ENCODE data around the gene SGPL1. TPM values are rescaled to one million over a fixed set of nuclear protein-coding genes. Genes with fewer than 3 reads are reported as not detected.

The SGPL1 gene
- total RNA-seq, 2 experiments from 2014 or later = 28.2 to 31.8 TPM

GRCh38 chr10:70809726-70810125, 6.0 kb upstream of the SGPL1 start:
- no peak overlapping the region for H3K27ac Mint-ChIP-seq
- H3K4me3 Mint-ChIP-seq = no peak overlapping the region
- POLR2A ChIA-PET = no interaction called here
- H3K4me1 Mint-ChIP-seq = peaks cover 5% of the 10 kb centered on the region
- DNase-seq (no peak), ATAC-seq (ENCODE audit: low read depth) (no peak)
- no peaks in the 10 kb centered on the region for H3K9me3 Mint-ChIP-seq
- H3K27me3 Mint-ChIP-seq = peaks cover 6% of the 10 kb centered on the region
- H3K36me3 Mint-ChIP-seq = no peaks in the 10 kb centered on the region

GRCh38 chr10:70810967-70811366, 4.8 kb upstream of the SGPL1 start:
- no peaks in the 10 kb centered on the region for H3K36me3 Mint-ChIP-seq
- POLR2A ChIA-PET = no interaction called here

GRCh38 chr10:70811881-70812280, 3.9 kb upstream of the SGPL1 start:
- Mint-ChIP-seq H3K27me3 (peaks cover 6% of the 10 kb centered on the region), H3K27ac (no peak overlapping the region), H3K4me3 (no peak overlapping the region), H3K36me3 (no peaks in the 10 kb centered on the region), H3K4me1 (peaks cover 12% of the 10 kb centered on the region), H3K9me3 (no peaks in the 10 kb centered on the region)
- POLR2A ChIA-PET = no interaction called here
- DNase-seq (no peak), ATAC-seq (ENCODE audit: low read depth) (no peak)

More at GRCh38 chr10:70810967-70811366, 4.8 kb upstream of the SGPL1 start:
- Mint-ChIP-seq H3K4me1 (peaks cover 6% of the 10 kb centered on the region), H3K27me3 (peaks cover 6% of the 10 kb centered on the region), H3K4me3 (no peak overlapping the region), H3K27ac (no peak overlapping the region), H3K9me3 (no peaks in the 10 kb centered on the region)
- DNase-seq = no peak
- no peak for ATAC-seq (ENCODE audit: low read depth)

DNA sequence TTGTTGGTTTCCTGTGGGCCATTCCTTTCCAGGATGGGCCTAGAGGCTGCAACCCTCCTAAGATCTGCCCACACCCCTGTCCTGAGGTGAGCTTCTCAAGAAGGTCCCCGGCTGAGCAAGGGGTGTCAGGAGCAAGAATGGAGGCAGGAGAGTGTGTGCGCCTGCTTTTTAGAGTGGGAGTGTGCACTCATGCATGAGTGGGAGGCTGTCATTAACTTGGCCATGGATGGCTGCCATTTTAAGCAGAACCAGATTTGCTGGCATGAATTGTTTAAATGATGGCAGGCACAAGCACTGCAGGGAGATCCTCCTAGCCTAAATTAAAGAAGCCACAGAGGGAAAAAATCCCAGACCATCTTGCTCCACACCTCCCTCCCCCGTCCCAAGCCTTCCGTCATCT, 2.9 kb upstream of the SGPL1 start:
- DNase-seq (no peak), ATAC-seq (ENCODE audit: low read depth) (no peak)
- no peaks in the 10 kb centered on the region for H3K27me3 Mint-ChIP-seq
- H3K4me1 Mint-ChIP-seq = peaks cover 16% of the 10 kb centered on the region
- H3K4me3 Mint-ChIP-seq = no peak overlapping the region
- POLR2A ChIA-PET = interaction anchor here (0.7 kb wide), 1 partner anchor 465 kb away, joined by 3 read pairs; no protein-coding TSS in a partner anchor
- no peak overlapping the region for H3K27ac Mint-ChIP-seq
- H3K9me3 Mint-ChIP-seq = no peaks in the 10 kb centered on the region
- no peaks in the 10 kb centered on the region for H3K36me3 Mint-ChIP-seq

DNA sequence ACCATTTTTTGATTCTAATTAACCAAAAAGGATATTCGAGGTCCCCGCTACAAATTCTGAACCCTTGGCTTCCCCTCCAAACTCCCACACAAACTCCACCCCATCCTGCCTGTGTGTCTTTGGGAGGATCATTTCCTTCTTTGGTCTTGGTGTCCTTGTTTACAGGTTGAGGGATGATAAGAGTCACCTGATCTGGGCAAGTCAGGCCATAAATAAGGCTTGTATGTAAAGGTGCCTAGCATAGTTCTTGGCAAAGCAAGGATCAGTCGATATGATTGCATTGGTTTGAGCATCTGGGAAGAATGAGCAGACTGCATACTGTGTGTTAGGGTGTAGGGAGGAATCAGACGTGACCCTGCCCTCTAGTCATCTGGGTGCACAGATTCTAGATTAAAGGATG, 1.6 kb upstream of the SGPL1 start:
- Mint-ChIP-seq H3K4me1 (peaks cover 16% of the 10 kb centered on the region), H3K27me3 (no peaks in the 10 kb centered on the region), H3K36me3 (no peaks in the 10 kb centered on the region), H3K27ac (no peak overlapping the region), H3K9me3 (no peaks in the 10 kb centered on the region), H3K4me3 (no peak overlapping the region)
- no peak for DNase-seq
- no peak for ATAC-seq (ENCODE audit: low read depth)
- POLR2A ChIA-PET = no interaction called here

DNA sequence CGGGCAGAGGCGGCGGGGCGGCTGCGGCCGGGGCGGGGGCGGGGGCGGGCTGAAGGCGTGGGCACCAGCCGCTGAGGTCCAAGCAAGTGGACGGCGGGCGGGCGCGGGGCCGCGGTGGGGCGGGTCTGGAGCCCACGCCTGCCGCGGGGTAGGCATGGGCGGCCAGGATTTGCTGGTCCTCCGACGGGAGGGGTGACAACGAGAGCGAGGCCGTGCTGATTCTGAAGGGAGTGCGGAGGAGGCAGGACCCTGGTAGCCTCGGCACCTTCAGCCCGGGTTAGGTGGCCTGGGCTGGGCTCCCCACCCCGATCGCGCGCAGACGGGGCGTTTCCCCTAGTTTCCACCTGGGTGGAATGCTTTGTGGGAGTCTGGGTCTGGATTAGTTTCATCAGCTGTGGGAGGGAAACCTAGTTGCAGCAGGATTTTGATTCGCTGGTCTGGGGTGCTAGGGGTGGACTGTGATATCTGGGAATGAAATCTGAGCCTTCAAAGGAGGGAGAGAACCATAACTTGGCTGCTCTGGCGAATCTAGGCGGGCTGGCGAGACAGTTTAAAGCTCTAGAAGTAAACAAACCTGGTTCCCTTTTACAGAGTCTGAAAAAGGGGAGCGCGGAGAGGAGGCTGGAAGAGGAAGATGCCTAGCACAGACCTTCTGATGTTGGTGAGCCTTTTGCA, 609 bp downstream of the SGPL1 start:
- peaks cover 4% of the 10 kb centered on the region for H3K36me3 Mint-ChIP-seq
- H3K27ac Mint-ChIP-seq = peak overlapping the region; percentile 62
- DNase-seq (peak; percentile 60), ATAC-seq (ENCODE audit: low read depth) (peak; percentile 53)
- H3K4me3 Mint-ChIP-seq = peak overlapping the region; percentile 80
- H3K4me1 Mint-ChIP-seq = peaks cover 18% of the 10 kb centered on the region
- POLR2A ChIA-PET = no interaction called here
- H3K27me3 Mint-ChIP-seq = no peaks in the 10 kb centered on the region
- no peaks in the 10 kb centered on the region for H3K9me3 Mint-ChIP-seq

- Mint-ChIP-seq H3K36me3 (peaks cover 7% of the 10 kb centered on the region), H3K9me3 (no peaks in the 10 kb centered on the region), H3K4me3 (no peak overlapping the region), H3K27ac (no peak overlapping the region), H3K27me3 (no peaks in the 10 kb centered on the region), H3K4me1 (peaks cover 14% of the 10 kb centered on the region)
- DNase-seq (no peak), ATAC-seq (ENCODE audit: low read depth) (no peak)
- POLR2A ChIA-PET = no interaction called here
Measured at GRCh38 chr10:70820976-70821750, 5.4 kb downstream of the SGPL1 start.

- DNase-seq (no peak), ATAC-seq (ENCODE audit: low read depth) (no peak)
- Mint-ChIP-seq H3K36me3 (peaks cover 7% of the 10 kb centered on the region), H3K27ac (no peak overlapping the region), H3K9me3 (no peaks in the 10 kb centered on the region), H3K4me1 (peaks cover 8% of the 10 kb centered on the region), H3K4me3 (no peak overlapping the region), H3K27me3 (no peaks in the 10 kb centered on the region)
- POLR2A ChIA-PET = no interaction called here
Measured at GRCh38 chr10:70822076-70822820, 6.5 kb downstream of the SGPL1 start.

- no peak overlapping the region for H3K27ac Mint-ChIP-seq
- POLR2A ChIA-PET = interaction anchor here (0.6 kb wide), 1 partner anchor 138 kb away, joined by 3 read pairs; no protein-coding TSS in a partner anchor
- H3K36me3 Mint-ChIP-seq = peaks cover 8% of the 10 kb centered on the region
- DNase-seq (no peak), ATAC-seq (ENCODE audit: low read depth) (no peak)
- H3K4me1 Mint-ChIP-seq = peaks cover 2% of the 10 kb centered on the region
- H3K9me3 Mint-ChIP-seq = no peaks in the 10 kb centered on the region
- H3K4me3 Mint-ChIP-seq = no peak overlapping the region
- no peaks in the 10 kb centered on the region for H3K27me3 Mint-ChIP-seq
Measured at GRCh38 chr10:70827086-70827757, 11.5 kb downstream of the SGPL1 start.

GRCh38 chr10:70828923-70829322, 13.2 kb downstream of the SGPL1 start:
- no peaks in the 10 kb centered on the region for H3K9me3 Mint-ChIP-seq
- no peak for DNase-seq
- H3K36me3 Mint-ChIP-seq = peaks cover 4% of the 10 kb centered on the region
- no peaks in the 10 kb centered on the region for H3K27me3 Mint-ChIP-seq
- H3K4me1 Mint-ChIP-seq = peaks cover 7% of the 10 kb centered on the region
- no peak overlapping the region for H3K4me3 Mint-ChIP-seq
- POLR2A ChIA-PET = no interaction called here
- ATAC-seq (ENCODE audit: low read depth) = no peak
- H3K27ac Mint-ChIP-seq = no peak overlapping the region

DNA sequence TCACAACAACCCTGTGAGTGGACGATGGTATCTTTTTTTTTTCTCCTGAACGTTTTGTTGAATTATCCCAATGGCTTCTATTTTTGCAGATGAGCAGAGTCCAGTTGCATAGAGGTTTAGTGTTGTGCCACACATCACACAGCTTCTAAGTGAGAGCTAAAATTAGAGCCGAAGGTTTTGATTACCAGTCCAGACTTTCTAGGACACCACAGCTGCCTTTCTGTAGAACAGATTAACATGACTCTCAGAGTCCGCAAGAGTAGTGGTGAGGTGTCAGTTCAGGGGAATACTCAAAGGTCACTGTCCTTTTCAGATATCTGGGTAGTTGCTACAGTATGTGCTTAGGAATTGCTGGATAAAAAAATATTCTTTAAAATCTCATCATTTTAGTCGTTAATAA, 13.8 kb downstream of the SGPL1 start:
- peaks cover 4% of the 10 kb centered on the region for H3K36me3 Mint-ChIP-seq
- no peak for DNase-seq
- POLR2A ChIA-PET = interaction anchor here (0.7 kb wide), 1 partner anchor 386 kb away, joined by 3 read pairs; no protein-coding TSS in a partner anchor
- no peaks in the 10 kb centered on the region for H3K27me3 Mint-ChIP-seq
- H3K27ac Mint-ChIP-seq = no peak overlapping the region
- H3K9me3 Mint-ChIP-seq = no peaks in the 10 kb centered on the region
- H3K4me3 Mint-ChIP-seq = no peak overlapping the region
- peaks cover 7% of the 10 kb centered on the region for H3K4me1 Mint-ChIP-seq
- ATAC-seq (ENCODE audit: low read depth) = no peak

DNA sequence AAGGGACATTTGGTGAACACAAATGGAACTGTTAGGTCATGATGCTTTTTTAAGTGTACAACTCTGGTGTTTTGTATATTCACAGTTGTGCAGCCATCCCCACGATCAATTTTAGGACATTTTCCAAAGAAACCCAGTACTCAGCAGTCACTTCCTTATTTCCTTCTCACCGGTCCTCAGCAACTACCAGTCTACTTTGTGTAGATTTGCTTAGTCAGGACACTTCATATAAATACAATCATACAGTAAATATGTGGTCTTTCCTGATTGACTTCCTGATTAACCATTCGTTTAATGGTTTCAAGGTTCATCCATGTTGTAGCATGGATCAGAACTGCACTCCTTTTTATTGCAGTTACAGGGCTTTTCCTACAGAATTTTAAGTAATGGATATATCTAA, 14.4 kb downstream of the SGPL1 start:
- DNase-seq = no peak
- Mint-ChIP-seq H3K36me3 (peaks cover 6% of the 10 kb centered on the region), H3K27ac (no peak overlapping the region), H3K9me3 (no peaks in the 10 kb centered on the region), H3K4me3 (no peak overlapping the region), H3K27me3 (no peaks in the 10 kb centered on the region), H3K4me1 (peaks cover 7% of the 10 kb centered on the region)
- no peak for ATAC-seq (ENCODE audit: low read depth)
- POLR2A ChIA-PET = no interaction called here

- H3K4me3 Mint-ChIP-seq = no peak overlapping the region
- H3K27ac Mint-ChIP-seq = no peak overlapping the region
- POLR2A ChIA-PET = no interaction called here
- H3K9me3 Mint-ChIP-seq = no peaks in the 10 kb centered on the region
- H3K27me3 Mint-ChIP-seq = no peaks in the 10 kb centered on the region
- H3K4me1 Mint-ChIP-seq = peaks cover 7% of the 10 kb centered on the region
- peaks cover 13% of the 10 kb centered on the region for H3K36me3 Mint-ChIP-seq
- no peak for ATAC-seq (ENCODE audit: low read depth)
- no peak for DNase-seq
Measured at GRCh38 chr10:70832221-70832620, 16.5 kb downstream of the SGPL1 start.
